ENCODE data around the gene CDC20. TPM values are rescaled to one million over a fixed set of nuclear protein-coding genes. Genes with fewer than 3 reads are reported as not detected.
"Not testable (repeated sequence)": the region's sequence is repeated elsewhere in the genome, so short reads cannot be mapped to it uniquely, and the experiment has no call there.

The CDC20 gene
- total RNA-seq, 1 experiment from 2014 or later, result 220 TPM

DNA sequence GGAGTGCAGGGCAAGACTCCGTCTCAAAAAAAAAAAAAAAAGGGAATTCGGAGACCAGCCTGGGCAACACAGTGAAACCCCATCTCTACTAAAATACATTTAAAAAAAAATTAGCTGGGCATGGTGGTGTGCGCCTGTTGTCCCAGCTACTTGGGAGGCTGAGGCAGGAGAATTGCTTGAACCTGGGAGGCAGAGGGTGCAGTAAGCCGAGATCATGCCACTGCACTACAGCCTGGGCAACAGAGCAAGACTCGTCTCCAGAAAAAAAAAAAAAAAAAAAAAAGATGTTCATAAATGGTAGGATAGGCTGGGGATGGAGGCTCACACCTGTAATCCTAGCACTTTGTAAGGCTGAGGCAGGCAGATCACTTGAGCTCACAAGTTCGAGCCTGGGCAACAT lies 11.0 kb downstream of the CDC20 start:
- DNase-seq (ENCODE audit: low read depth); in situ Hi-C loops (cut with HindIII; ENCODE audit: low pct_unique_long_range_greater_than_20kb, low sequenced_read_pairs): not testable (repeated sequence)

- DNase-seq (ENCODE audit: low read depth), result no peak
- in situ Hi-C loops (cut with HindIII; ENCODE audit: low pct_unique_long_range_greater_than_20kb, low sequenced_read_pairs), result no loop called here
These were observed 11.8 kb downstream of the CDC20 start for GRCh38 chr1:43370564-43370963.

- in situ Hi-C loops (cut with HindIII; ENCODE audit: low pct_unique_long_range_greater_than_20kb, low sequenced_read_pairs), result no loop called here
- DNase-seq (ENCODE audit: low read depth), result no peak
These were observed 13.4 kb downstream of the CDC20 start for GRCh38 chr1:43372172-43372571.

GRCh38 chr1:43373066-43373940 lies 14.5 kb downstream of the CDC20 start:
- in situ Hi-C loops (cut with HindIII; ENCODE audit: low pct_unique_long_range_greater_than_20kb, low sequenced_read_pairs), result no loop called here
- DNase-seq (ENCODE audit: low read depth), result peak; percentile 62

GRCh38 chr1:43376723-43377235 lies 18.0 kb downstream of the CDC20 start:
- in situ Hi-C loops (cut with HindIII; ENCODE audit: low pct_unique_long_range_greater_than_20kb, low sequenced_read_pairs), result no loop called here

DNA sequence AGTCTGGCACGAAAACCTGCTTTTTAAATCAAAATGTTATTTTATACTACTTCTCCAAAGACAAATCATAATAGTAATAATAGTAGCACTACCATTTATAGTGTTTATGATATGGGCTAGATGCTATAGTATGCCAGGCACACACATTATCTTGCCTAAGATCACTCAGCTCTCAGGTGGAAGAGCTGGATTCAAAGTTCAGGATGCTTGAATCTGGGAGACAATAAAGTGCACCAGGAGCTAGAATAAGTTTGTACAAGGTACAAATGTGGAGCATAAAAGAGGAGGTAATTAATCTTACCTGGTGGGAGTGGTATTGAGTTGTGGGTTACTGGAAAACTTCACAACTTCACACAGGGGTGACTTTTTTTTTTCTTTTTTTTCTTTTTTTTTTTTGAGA lies 19.1 kb downstream of the CDC20 start:
- in situ Hi-C loops (cut with HindIII; ENCODE audit: low pct_unique_long_range_greater_than_20kb, low sequenced_read_pairs), result no loop called here
- DNase-seq (ENCODE audit: low read depth), result no peak

More at GRCh38 chr1:43376723-43377235, 18.0 kb downstream of the CDC20 start:
- no peak for DNase-seq (ENCODE audit: low read depth)

- DNase-seq (ENCODE audit: low read depth), result no peak
- in situ Hi-C loops (cut with HindIII; ENCODE audit: low pct_unique_long_range_greater_than_20kb, low sequenced_read_pairs), result no loop called here
These were observed 20.7 kb downstream of the CDC20 start for GRCh38 chr1:43379476-43379875.

DNA sequence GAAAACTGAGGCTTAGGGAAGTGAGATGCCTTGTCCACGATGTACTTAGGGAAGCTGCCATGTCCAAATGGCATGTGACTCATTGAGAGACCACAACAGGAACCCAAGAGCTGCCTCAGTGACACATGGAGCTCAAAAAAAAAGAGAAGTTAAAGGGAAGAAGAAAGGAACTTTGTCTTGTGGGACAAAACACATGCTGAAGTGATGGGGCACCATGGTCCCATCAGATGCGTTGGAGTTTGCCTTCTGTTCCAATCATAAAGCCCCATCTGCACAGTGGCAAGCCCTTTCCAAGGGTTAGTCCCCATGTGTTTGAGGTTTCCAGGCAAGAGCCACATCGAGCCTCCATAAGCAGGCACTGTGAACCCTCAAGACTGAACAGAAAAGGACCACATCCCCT lies 22.8 kb downstream of the CDC20 start:
- in situ Hi-C loops (cut with HindIII; ENCODE audit: low pct_unique_long_range_greater_than_20kb, low sequenced_read_pairs), result no loop called here
- DNase-seq (ENCODE audit: low read depth), result no peak

GRCh38 chr1:43382027-43382779 lies 23.4 kb downstream of the CDC20 start:
- in situ Hi-C loops (cut with HindIII; ENCODE audit: low pct_unique_long_range_greater_than_20kb, low sequenced_read_pairs), result no loop called here
- DNase-seq (ENCODE audit: low read depth), result no peak

DNA sequence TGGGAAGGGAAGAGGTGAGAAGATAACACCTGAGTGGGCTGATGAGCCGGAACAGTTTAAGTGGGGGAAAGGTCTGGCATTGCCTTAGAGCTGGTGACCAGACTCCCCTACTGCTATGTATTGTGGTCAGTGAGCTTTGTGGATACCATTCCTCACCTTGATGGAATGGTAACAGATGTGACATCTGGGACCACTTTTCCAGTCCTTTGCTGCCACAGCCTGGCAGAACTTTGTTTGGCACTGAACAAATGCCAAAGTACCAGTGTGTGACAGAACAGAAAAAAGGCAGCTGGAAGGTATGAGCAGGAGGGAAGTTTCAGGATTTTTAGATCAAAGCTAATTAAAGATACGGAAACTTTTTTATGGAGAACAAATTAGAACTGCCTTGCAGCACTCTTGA lies 24.7 kb downstream of the CDC20 start:
- in situ Hi-C loops (cut with HindIII; ENCODE audit: low pct_unique_long_range_greater_than_20kb, low sequenced_read_pairs), result no loop called here
- no peak for DNase-seq (ENCODE audit: low read depth)

GRCh38 chr1:43386676-43387075 lies 27.9 kb downstream of the CDC20 start:
- in situ Hi-C loops (cut with HindIII; ENCODE audit: low pct_unique_long_range_greater_than_20kb, low sequenced_read_pairs), result no loop called here
- no peak for DNase-seq (ENCODE audit: low read depth)

GRCh38 chr1:43387976-43388599 lies 29.3 kb downstream of the CDC20 start:
- no peak for DNase-seq (ENCODE audit: low read depth)
- in situ Hi-C loops (cut with HindIII; ENCODE audit: low pct_unique_long_range_greater_than_20kb, low sequenced_read_pairs), result no loop called here

GRCh38 chr1:43388613-43389012 lies 29.8 kb downstream of the CDC20 start:
- no peak for DNase-seq (ENCODE audit: low read depth)

DNA sequence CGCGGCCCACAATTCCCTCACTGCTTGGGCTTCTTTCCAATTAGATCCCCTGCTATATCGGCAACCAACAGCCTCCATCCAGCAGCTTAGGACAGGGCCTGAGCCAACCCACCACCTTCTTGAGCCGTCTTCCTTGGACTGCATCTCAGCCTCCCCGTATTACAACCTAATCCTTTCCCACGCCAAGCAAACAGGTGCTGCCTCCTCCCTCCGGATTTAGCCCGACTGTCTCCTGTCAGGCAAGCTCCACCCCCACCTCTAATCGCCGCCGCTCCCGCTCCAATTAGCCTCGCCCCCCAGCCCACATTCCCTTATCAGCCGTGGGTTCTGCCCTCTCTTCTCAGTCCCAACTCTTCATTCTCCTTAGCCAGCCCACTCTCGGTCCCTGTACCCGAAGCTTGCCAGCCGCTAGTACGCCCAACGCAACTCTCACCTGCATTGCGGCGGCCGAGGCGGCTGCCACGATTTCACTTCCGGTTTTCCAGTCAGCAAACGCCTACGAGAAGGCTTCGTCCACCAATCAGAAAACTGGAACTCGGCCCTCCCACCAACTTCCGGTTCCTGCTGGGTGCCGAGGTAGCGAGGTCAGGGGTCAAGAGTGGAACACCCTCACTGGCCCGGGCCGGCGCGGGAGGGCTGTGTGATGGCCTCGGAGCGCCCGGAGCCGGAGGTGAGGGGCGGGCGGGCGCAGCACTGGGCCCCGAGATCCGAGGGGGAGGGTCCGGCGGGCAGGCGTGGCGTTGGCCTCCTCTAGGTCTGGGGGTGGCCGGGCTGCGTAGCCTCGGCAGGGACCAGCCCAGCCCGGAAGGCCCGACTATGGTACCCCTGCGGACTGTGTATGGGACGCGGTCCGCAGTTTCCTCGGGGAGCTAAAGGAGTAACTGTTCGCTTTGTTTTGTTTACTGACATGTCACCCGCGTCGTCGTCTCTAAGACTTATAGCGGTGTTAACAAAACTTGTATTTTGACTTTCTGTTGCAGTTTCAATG lies 30.8 kb downstream of the CDC20 start, which contains the start of the genes MED8 and SZT2:
MED8 (minus strand) TSS at position 475 of the 988 bp plus-strand sequence; CDS start at position 439, 36 bp downstream.
SZT2 (plus strand) TSS at position 574 of the 988 bp plus-strand sequence; CDS start at position 644, 70 bp downstream.
- peak; percentile 89 for DNase-seq (ENCODE audit: low read depth)
- in situ Hi-C loops (cut with HindIII; ENCODE audit: low pct_unique_long_range_greater_than_20kb, low sequenced_read_pairs), result no loop called here

More at GRCh38 chr1:43388613-43389012, 29.8 kb downstream of the CDC20 start:
- in situ Hi-C loops (cut with HindIII; ENCODE audit: low pct_unique_long_range_greater_than_20kb, low sequenced_read_pairs), result no loop called here

DNA sequence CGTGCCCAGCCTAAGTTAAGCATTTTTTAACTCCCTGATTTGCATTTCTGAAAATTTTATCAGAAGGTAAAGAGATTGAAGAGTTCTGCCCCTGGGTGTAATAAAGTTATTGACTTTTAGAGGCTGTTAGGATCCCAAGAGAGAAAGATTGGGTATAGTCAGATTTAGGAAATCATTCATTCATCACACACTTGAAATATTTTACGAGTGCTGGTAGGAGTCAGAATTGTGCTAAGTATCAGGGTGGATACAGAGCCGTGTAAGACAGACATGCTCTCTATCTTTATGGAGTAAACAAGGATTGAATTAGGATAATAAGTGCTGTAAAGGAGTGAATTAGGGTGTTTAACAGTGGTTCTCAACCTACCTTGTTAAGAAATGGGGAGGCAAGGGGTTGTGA lies 33.9 kb downstream of the CDC20 start:
- no peak for DNase-seq (ENCODE audit: low read depth)
- in situ Hi-C loops (cut with HindIII; ENCODE audit: low pct_unique_long_range_greater_than_20kb, low sequenced_read_pairs), result no loop called here

GRCh38 chr1:43395523-43395922 lies 36.7 kb downstream of the CDC20 start:
- in situ Hi-C loops (cut with HindIII; ENCODE audit: low pct_unique_long_range_greater_than_20kb, low sequenced_read_pairs), result no loop called here
- no peak for DNase-seq (ENCODE audit: low read depth)

DNA sequence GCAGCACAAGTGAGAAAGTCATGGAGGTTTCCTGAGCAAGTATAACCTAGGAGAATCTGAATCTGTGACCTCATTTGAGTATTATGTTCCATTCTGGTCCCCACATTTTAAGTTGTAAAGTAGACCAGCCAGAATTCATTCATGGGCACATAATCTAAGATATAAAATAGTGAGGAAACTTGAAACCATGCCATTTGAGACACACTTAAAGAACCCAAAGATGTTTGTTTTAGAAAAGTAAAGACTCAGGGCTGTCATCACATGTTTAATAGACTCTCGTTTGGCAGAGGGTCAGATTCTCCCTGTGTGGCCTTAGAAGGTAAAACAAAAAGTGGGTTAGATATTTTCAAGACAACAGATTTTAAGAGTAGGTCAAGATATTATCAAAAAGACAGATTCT lies 37.3 kb downstream of the CDC20 start:
- no peak for DNase-seq (ENCODE audit: low read depth)
- in situ Hi-C loops (cut with HindIII; ENCODE audit: low pct_unique_long_range_greater_than_20kb, low sequenced_read_pairs), result no loop called here

Measured in Caki2 (cell line).